SJSA1 (cell line): ENCODE measurements around the gene NPC2. TPM values are rescaled to one million over a fixed set of nuclear protein-coding genes. Genes with fewer than 3 reads are reported as not detected.

Source experiments
- DNase-seq, 2 experiments: peaks; one replicate each; pipeline ENCODE4 v3.0.0-alpha.2; 2015 to 2020; ENCODE audit warnings: low spot score in 2 of 2, low read depth in 1 of 2
- H3K27ac ChIP-seq: fragments of 250-450 bp; sonication (Bioruptor Pico); 2 replicates; pipeline ENCODE4 v1.5.1; 2020; ENCODE audit warnings: mild to moderate bottlenecking, moderate library complexity
- H3K27me3 ChIP-seq: fragments of 250-450 bp; sonication (Bioruptor Pico); replicated peaks from 2 replicates; pipeline ENCODE4 v1.5.1; 2020; ENCODE audit warnings: mild to moderate bottlenecking, moderate library complexity
- H3K36me3 ChIP-seq: fragments of 250-450 bp; sonication (Bioruptor Pico); 2 replicates; pipeline ENCODE4 v1.5.1; 2020; ENCODE audit warnings: mild to moderate bottlenecking
- H3K4me1 ChIP-seq: fragments of 250-450 bp; sonication (Bioruptor Pico); replicated peaks from 2 replicates; pipeline ENCODE4 v1.6.1; 2021; ENCODE audit warnings: mild to moderate bottlenecking
- H3K4me3 ChIP-seq: fragments of 250-450 bp; sonication (Bioruptor Pico); 2 replicates; pipeline ENCODE4 v1.5.1; 2020; ENCODE audit warnings: mild to moderate bottlenecking
- H3K9me3 ChIP-seq: fragments of 250-450 bp; sonication (Bioruptor Pico); replicated peaks from 2 replicates; pipeline ENCODE4 v1.5.1; 2020; ENCODE audit warnings: mild to moderate bottlenecking
- total RNA-seq: library from RNA; depleted of rRNA; stranded (reverse); fragments of >200 nt; shearing (Covaris generic); gene quantifications from 2 replicates; pipeline ENCODE4 v1.2.3, GENCODE V29; 2014

NPC2 gene
- total RNA-seq, 1 experiment from 2014 or later, result 110 TPM

DNA sequence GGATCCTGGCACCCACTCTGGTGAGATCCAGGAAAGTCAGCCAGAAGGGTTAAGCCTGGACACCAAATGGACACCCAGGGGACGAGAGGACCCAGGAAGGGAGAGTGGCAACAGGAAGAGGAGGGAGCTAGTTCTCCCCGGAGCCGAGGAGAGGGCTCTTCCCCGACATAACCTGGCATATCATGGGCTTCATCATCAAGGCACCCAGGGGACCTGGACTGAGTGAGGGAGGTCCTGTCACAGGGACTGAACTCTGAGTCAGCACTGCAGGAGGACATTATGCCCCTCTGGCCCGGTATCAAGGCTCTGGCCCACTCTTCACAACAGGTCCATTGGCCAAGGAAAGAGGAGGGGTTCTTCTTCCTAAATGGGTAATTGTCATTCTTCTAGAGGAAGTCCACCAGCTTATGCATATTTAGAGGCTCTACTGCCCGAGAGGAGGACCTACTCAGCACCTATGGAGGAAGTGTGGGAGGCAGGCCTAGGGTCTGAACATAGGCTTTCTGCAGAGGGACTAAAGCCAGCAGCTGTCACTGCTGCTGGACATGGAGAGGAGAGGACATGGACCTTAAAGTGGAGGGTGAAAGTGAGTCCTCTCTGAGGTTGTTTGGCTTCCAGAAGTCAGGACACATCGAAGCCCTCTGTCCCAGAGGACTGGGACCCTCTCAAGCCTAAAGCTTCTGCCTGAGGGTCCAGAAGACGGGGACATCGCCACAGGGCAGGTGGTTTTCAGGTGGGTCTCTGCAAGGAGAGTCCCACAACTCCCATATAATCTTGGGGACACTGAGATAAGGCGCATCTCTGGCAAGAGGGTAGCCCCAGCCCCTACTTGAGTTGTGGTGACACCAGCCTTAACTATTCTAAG is 19.1 kb upstream of the NPC2 start:
- peaks cover 26% of the 10 kb centered on the region for H3K4me1 ChIP-seq
- H3K9me3 ChIP-seq, result no peaks in the 10 kb centered on the region
- H3K27ac ChIP-seq, result no peak overlapping the region
- no peaks in the 10 kb centered on the region for H3K36me3 ChIP-seq
- no peak overlapping the region for H3K4me3 ChIP-seq
- no peak for DNase-seq
- H3K27me3 ChIP-seq, result no peaks in the 10 kb centered on the region

DNA sequence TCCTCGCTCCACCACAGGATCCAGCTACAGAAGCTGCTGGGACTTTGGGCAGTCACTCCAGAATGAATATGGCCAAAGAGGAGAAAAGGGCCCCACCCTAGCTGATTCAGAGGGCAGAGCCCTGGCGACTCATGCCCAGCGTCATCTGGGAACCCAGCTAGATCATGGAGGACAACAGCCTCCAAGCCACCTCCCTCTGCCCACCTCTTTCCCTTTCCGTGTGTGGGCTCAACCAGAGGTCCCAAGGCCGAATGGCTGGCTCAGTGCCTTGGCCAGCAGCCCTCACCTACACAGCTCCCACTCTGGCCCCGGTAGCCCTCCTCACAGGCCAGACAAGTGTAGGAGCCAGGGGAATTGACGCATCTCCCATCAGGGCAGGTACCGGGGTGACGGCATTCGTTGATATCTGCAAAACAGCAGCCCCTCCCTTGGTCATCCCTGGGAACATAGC is 17.9 kb upstream of the NPC2 start:
- H3K36me3 ChIP-seq, result no peaks in the 10 kb centered on the region
- peaks cover 20% of the 10 kb centered on the region for H3K4me1 ChIP-seq
- H3K27me3 ChIP-seq, result no peaks in the 10 kb centered on the region
- H3K4me3 ChIP-seq, result no peak overlapping the region
- DNase-seq, result no peak
- no peak overlapping the region for H3K27ac ChIP-seq
- no peaks in the 10 kb centered on the region for H3K9me3 ChIP-seq

DNA sequence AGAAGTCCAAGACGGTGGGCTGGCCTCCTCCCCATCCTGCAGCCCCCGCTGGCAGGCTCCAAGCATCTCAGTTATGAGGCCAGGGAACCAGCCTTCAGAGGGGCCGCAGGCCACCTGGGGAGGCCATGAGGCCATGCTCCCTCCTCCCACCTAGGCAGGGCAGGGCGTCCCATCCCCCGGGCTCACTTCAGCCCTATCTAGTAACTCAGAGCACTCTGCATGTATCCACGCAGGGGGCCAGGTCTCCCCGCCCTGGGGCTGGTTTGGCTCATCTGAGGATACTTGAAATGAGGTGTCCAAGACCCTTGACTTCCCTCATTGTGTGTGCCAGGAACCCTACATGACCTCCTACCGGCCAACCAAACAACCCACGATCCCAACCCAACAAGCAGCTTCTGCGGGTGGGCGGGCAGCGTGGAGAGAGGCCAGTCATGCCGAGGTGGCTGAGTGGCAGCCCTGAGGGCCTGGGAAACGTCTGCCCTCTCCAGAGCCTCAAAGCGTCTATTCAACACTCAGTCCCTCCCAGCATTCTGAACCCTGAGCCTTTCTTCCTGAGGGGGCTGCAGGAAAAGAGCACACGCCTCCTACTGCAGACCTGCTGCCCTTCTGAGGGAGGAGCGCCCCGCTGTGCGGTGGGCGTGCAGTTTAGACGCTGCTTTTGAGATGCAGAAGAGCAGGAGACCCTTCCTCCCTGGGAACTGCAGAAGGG is 17.3 kb upstream of the NPC2 start:
- Histone ChIP-seq H3K4me1 (peaks cover 20% of the 10 kb centered on the region), H3K36me3 (no peaks in the 10 kb centered on the region), H3K9me3 (no peaks in the 10 kb centered on the region), H3K27me3 (no peaks in the 10 kb centered on the region), H3K27ac (no peak overlapping the region), H3K4me3 (no peak overlapping the region)
- no peak for DNase-seq

DNA sequence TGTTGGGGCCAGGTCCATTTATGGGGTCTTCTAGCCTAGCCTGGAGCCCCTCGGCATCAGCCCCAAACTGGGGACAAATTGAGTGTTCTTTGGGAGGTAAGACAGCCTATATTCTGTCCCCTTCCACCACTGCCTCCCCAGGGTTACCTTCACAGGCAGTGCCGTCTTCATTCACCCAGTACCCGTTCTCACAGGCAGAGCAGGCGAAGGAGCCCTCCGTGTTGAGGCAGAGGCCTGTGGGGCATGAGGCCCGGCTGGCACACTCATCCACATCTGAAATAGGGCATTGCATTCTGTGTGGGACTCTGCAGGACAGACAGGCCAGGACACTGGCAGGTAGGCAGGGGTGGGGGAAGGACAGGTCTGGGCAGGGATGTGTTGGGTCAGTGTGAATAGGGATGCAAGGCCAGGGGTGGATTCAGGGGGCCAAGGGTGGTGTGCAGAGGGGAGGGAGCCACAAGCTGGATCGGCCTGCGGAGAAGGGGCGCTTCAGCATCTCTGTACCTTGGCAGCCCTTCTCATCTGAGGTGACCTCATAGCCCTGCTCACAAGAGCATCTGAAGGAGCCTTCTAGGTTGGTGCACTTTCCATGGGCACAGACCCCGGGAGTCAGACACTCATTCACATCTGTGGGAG is 16.6 kb upstream of the NPC2 start:
- no peaks in the 10 kb centered on the region for H3K27me3 ChIP-seq
- H3K4me1 ChIP-seq, result peaks cover 16% of the 10 kb centered on the region
- no peaks in the 10 kb centered on the region for H3K36me3 ChIP-seq
- no peak for DNase-seq
- H3K4me3 ChIP-seq, result no peak overlapping the region
- H3K9me3 ChIP-seq, result no peaks in the 10 kb centered on the region
- H3K27ac ChIP-seq, result no peak overlapping the region

DNA sequence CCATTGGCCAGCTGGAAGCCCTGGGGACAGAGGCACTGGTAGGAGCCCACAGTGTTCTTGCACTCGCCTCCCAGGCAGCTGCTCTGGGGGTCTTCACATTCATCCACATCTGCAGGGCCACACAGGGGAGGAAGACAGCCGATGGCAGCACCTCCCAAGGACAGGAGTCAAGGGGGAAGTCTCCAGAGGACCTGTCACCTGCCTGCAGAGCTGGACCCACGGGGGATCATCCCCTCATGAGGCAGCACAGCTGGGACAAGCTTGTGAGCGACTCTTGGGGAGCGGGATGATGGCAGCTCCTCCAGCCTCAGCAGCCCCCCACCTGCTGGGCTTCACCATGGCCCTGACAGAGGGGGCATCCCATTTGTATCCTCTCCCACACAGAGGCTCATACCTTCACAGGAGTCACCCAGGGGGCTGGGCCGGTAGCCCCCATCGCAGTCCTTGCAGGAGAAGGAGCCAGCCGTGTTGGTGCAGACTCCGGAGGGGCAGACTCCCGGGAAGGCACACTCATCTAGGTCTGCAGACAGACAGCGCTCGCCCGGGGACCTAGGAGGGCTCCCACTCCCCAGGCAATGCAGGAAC is 15.8 kb upstream of the NPC2 start:
- no peak overlapping the region for H3K27ac ChIP-seq
- peaks cover 9% of the 10 kb centered on the region for H3K4me1 ChIP-seq
- no peaks in the 10 kb centered on the region for H3K36me3 ChIP-seq

DNA sequence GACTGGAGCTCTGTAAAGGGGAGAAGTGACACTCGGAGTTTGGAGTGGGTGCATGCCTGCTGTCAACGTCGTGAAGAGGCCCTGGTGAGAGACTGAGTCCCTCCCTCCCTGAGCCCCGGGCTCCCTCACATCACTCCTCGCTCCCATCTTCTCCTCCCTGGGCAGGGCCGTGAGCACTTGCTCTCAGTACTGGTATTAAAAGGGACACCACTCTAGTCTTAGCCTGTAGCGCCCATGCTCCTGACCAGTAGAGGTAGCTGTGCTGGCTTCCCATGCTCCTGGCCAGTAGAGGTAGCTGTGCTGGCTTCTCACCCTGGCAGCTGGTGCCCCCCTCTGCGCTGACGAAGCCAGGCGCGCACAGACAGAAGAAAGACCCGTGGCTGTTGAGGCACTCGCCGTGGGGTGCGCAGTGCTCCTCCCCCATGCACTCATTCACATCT is 15.2 kb upstream of the NPC2 start:
- Histone ChIP-seq H3K4me3 (no peak overlapping the region), H3K27ac (no peak overlapping the region), H3K27me3 (no peaks in the 10 kb centered on the region), H3K9me3 (no peaks in the 10 kb centered on the region), H3K4me1 (peaks cover 7% of the 10 kb centered on the region), H3K36me3 (no peaks in the 10 kb centered on the region)
- DNase-seq, result no peak

More for the DNA sequence above, 15.8 kb upstream of the NPC2 start:
- no peaks in the 10 kb centered on the region for H3K27me3 ChIP-seq
- DNase-seq, result no peak
- H3K4me3 ChIP-seq, result no peak overlapping the region
- no peaks in the 10 kb centered on the region for H3K9me3 ChIP-seq

DNA sequence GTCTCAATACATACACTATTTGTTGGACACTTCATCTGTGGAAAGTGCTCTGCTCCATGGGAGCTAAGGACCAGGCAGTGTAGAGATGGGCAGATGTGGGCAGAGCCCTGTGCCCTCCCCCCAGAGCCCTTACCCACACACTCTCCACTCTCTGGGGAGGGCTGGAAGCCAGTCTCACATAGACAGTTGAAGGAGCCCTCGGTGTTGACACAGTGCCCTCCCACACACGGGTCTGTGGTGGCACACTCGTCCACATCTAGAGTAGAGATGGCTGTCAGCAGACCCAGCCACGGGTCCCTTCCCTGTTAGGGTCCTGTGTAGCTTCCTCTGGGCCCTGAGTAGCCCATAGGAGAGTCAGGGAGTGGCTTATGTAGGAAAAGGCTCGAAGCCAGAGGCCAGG is 14.7 kb upstream of the NPC2 start:
- Histone ChIP-seq H3K27me3 (no peaks in the 10 kb centered on the region), H3K9me3 (no peaks in the 10 kb centered on the region), H3K4me1 (peaks cover 7% of the 10 kb centered on the region), H3K4me3 (no peak overlapping the region), H3K36me3 (no peaks in the 10 kb centered on the region), H3K27ac (no peak overlapping the region)
- DNase-seq, result no peak

DNA sequence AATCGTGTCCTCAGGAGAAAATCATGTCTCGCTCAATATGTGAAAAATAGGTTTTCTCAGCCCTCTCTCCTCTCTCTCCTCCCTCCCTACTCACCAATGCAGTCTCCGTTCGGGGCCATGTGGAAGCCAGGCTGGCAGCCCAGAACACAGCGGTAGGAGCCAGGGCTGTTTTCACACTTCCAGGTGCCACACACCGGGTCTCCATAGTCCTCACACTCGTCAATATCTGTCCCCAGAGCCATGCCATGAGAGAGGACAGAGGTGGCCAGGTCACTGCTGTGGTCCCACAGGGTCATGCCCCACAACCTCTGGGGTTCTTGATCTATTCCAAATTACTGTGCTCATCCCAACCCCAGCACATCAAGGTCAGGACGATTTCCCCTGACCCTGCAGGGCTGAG is 14.0 kb upstream of the NPC2 start:
- no peaks in the 10 kb centered on the region for H3K36me3 ChIP-seq
- no peaks in the 10 kb centered on the region for H3K27me3 ChIP-seq
- H3K9me3 ChIP-seq, result no peaks in the 10 kb centered on the region
- peak in 1 of 2 experiments; percentile 20 for DNase-seq
- H3K4me1 ChIP-seq, result peaks cover 4% of the 10 kb centered on the region
- no peak overlapping the region for H3K27ac ChIP-seq
- H3K4me3 ChIP-seq, result no peak overlapping the region

DNA sequence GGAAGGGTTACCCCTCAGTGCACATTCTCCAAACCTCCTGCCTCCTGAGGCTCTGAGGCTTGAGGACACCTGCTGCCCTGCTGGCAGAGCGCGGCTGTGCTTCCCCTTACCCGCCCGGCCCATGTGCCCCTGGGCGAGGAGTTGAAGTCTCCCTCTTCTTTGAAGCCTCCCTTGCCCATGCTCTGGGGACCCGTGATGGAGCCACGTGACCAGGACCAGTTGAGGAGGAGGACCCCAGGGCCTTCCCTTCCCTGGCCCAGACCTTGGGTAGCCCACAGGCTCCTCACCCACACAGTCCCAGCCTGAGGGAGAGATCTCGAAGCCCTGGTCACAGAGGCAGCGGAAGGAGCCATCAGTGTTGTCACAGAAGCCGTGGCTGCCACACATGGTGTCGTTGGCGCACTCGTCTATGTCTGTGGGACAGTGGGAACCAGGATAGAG is 13.3 kb upstream of the NPC2 start:
- H3K4me3 ChIP-seq, result no peak overlapping the region
- H3K36me3 ChIP-seq, result no peaks in the 10 kb centered on the region
- peak in 1 of 2 experiments; percentile 32 for DNase-seq
- no peaks in the 10 kb centered on the region for H3K9me3 ChIP-seq
- no peak overlapping the region for H3K27ac ChIP-seq
- peaks cover 4% of the 10 kb centered on the region for H3K4me1 ChIP-seq
- H3K27me3 ChIP-seq, result no peaks in the 10 kb centered on the region

DNA sequence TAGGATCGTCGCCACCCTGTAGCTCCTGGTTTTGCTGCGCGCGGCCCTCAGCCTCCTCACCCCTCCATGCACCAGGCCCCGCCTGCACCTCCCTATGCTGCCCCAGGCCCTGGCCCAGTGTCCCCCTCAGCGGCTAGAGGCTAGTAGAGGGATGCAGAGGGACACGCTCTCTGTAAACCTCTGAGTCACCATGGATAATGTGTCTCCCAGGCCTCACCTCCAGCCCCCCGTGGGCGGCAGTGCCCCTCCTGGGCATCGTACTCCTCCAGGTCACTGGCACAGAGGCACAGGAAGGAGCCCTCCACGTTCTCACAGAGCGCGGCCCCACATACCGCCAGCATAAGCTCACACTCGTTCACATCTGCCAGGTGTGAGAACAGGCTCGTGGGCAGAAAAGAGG is 12.7 kb upstream of the NPC2 start:
- Histone ChIP-seq H3K4me1 (peaks cover 4% of the 10 kb centered on the region), H3K4me3 (no peak overlapping the region), H3K36me3 (no peaks in the 10 kb centered on the region), H3K27ac (no peak overlapping the region), H3K27me3 (no peaks in the 10 kb centered on the region), H3K9me3 (no peaks in the 10 kb centered on the region)
- peak in 1 of 2 experiments; percentile 34 for DNase-seq

DNA sequence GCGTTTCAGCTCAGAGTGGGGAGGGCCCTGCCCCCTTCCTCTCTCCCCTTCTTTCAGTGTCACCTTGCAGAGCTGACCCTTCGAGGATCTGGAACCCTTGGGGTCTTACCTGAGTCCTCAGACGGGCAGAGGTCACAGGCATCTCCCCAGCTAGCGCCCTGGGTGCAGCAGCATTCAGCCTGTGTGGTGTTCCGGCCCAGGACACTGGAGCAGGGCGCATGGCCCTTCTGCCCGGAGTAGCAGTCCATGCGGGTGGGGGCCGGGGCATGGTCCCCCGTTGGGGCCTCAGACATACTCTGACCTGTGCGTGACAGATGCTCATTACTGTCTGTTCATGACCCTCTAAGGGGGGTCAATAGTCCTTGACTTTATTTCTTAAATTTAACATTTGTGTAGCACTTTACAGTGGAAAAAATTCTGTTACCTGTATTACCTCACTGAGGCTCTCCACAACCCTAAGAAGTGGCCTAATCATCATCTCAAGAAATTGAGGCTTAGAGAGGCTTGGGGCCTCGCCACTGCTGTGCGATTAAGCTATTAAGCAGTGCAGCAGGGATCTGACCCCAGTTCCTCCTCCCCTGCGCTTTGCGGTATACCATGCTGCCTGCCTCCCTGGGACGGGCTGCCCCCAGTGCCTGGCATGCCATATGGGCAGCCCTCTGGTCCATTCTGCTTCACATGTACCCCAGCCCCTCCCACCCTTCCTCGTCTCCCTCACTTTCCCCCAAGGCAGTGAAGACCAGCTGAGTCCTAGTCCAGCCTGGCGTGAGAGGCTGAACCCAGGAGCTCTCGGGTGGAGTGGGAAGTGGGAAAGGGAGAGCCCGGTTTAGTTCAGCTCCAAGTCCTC is 12.0 kb upstream of the NPC2 start:
- Histone ChIP-seq H3K9me3 (no peaks in the 10 kb centered on the region), H3K36me3 (no peaks in the 10 kb centered on the region), H3K4me1 (no peaks in the 10 kb centered on the region; the same call in 1 of the 2 replicates)

DNA sequence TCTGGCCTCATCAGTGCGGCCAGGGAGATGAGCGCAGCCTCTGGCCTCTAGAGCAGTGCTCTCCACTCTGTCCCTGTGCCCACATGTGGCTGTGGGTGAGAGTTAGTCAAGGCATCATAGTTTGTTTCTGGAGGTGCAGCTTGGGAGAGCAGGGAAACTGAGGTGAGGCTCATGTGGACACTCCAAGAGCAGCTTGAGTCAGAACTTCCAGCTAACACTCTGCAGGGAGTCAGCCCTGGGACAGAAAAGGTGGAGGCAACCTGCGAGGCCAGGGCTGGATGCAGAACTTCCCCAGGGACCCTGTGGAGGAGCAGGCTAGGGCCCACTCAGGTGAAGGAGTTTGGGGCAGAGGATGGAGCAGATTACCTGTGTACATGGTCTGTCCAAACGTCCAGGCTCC is 11.3 kb upstream of the NPC2 start:
- Histone ChIP-seq H3K27ac (no peak overlapping the region), H3K36me3 (no peaks in the 10 kb centered on the region; the same call in 1 of the 2 replicates), H3K4me1 (no peaks in the 10 kb centered on the region; the same call in 1 of the 2 replicates), H3K27me3 (no peaks in the 10 kb centered on the region), H3K4me3 (no peak overlapping the region), H3K9me3 (no peaks in the 10 kb centered on the region)
- DNase-seq, result no peak

More for the DNA sequence above, 12.0 kb upstream of the NPC2 start:
- Histone ChIP-seq H3K4me3 (no peak overlapping the region), H3K27ac (no peak overlapping the region), H3K27me3 (no peaks in the 10 kb centered on the region)
- DNase-seq, result peak in 1 of 2 experiments; percentile 36

DNA sequence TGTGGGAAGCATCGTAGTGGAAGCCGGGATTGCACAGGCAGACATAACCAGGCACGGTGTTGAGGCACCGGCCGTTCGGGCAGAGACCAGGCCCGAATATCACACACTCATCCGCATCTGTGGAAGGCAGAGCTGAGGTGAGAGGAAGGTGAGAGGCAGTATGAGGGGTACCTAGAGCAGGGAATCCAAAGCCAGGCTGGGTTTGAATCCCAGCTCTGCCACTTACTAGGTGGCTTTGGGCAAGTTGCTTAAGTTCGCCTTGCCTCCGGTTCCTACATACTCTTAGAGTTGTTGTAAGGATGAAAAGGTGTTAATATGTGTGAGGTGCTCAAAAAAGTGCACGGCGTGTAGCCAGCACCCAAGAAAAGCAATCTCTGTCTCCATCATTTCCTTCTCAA is 10.8 kb upstream of the NPC2 start:
- no peak for DNase-seq
- Histone ChIP-seq H3K27ac (no peak overlapping the region), H3K4me1 (no peaks in the 10 kb centered on the region; the same call in 1 of the 2 replicates), H3K27me3 (no peaks in the 10 kb centered on the region), H3K36me3 (no peaks in the 10 kb centered on the region; the same call in 1 of the 2 replicates), H3K4me3 (no peak overlapping the region), H3K9me3 (no peaks in the 10 kb centered on the region)
